Measurements from ENCODE around the gene NABP2. TPM values are rescaled to one million over a fixed set of nuclear protein-coding genes. Genes with fewer than 3 reads are reported as not detected.
A peak's percentile ranks its signal among the peaks of the same experiment; 100 is the strongest.

NABP2 gene
- total and polyA plus RNA-seq, 2 donors (not counting 3 experiments of a cell fraction or from before 2014, with no cell fraction given) = 42.4 to 59.7 TPM

GRCh38 chr12:56256326-56256960 is 32.3 kb downstream of the NABP2 start:
- Histone ChIP-seq H3K27me3 (ENCODE audit: control insufficient read depth in 2 of 2, insufficient read depth in 2 of 2, low read length in 2 of 2) (no peaks in the 10 kb centered on the region), H4K20me1 (replicated peaks; ENCODE audit: control insufficient read depth, extremely low read depth, insufficient read depth, low read length) (no peaks in the 10 kb centered on the region), H3K27ac (ENCODE audit: insufficient read depth, low read depth, low read length) (no peak overlapping the region), H3K4me1 (ENCODE audit: control insufficient read depth, extremely low read depth, insufficient read depth, low read length) (peaks cover 18% of the 10 kb centered on the region), H2AFZ (ENCODE audit: low read depth, low read length) (no peak overlapping the region), H3K4me2 (ENCODE audit: insufficient read depth, low read length) (peak overlapping the region; percentile 81), H3K79me2 (ENCODE audit: control insufficient read depth, insufficient read depth, low read length) (peaks cover 26% of the 10 kb centered on the region), H3K9me3 (replicated peaks; ENCODE audit: control insufficient read depth, insufficient read depth, low read length) (no peaks in the 10 kb centered on the region), H3K9ac (replicated peaks; ENCODE audit: extremely low read depth, insufficient read depth, low read length) (no peak overlapping the region), H3K36me3 (ENCODE audit: control insufficient read depth in 2 of 2, extremely low read depth in 1 of 2, insufficient read depth in 2 of 2, low read length in 2 of 2) (peaks cover 24 to 40% of the 10 kb centered on the region in 2 experiments), H3K4me3 (replicated peaks in 1 of 3; ENCODE audit: insufficient read depth in 1 of 3, low read depth in 1 of 3, low read length in 3 of 3) (peak overlapping the region in 1 of 3 experiments; percentile 20), H3K9me1 (replicated peaks; ENCODE audit: control insufficient read depth, extremely low read depth, insufficient read depth, low read length) (no peaks in the 10 kb centered on the region)
- no peak for DNase-seq (ENCODE audit: low read depth, low spot score)
- POLR2A ChIA-PET = no interaction called here
- FAIRE-seq = no peak
- no TSS peak for BruUV-seq (replicated peaks)
- dilution Hi-C loops (cut with MboI; ENCODE audit: extremely low pct_ligation_motif_present, low sequenced_read_pairs) (no loop called here), intact Hi-C loops (cut with micrococcal nuclease) (no loop called here)
- CTCF ChIA-PET = interaction anchor here (0.9 to 4.0 kb wide), 6 partner anchors 9 to 66 kb away, joined by 3 to 50 read pairs (median 9); partner anchors contain the start of genes COQ10A, RNF41 and SMARCC2
- peak in 1 of 2 donors; percentile 16 for TF ChIP-seq CTCF (IDR thresholded peaks at IDR 0.05; ENCODE audit: extremely low read depth in 1 of 2, insufficient read depth in 1 of 2, low read depth in 1 of 2, low read length in 2 of 2)
- TF ChIP-seq GATA2 (IDR thresholded peaks at IDR 0.05; ENCODE audit: insufficient read depth, insufficient read length, low read depth, low read length) = no peak
- no peak for TF ChIP-seq FOS (IDR thresholded peaks at IDR 0.05; ENCODE audit: borderline replicate concordance, insufficient read depth, low read length)

- H3K9me3 ChIP-seq (replicated peaks; ENCODE audit: control insufficient read depth, insufficient read depth, low read length) = no peaks in the 10 kb centered on the region
- dilution Hi-C loops (cut with MboI; ENCODE audit: extremely low pct_ligation_motif_present, low sequenced_read_pairs) (no loop called here), intact Hi-C loops (cut with micrococcal nuclease) (no loop called here)
- POLR2A ChIA-PET = no interaction called here
- no peak overlapping the region for H2AFZ ChIP-seq (ENCODE audit: low read depth, low read length)
- H3K4me3 ChIP-seq (replicated peaks in 1 of 3; ENCODE audit: insufficient read depth in 1 of 3, low read depth in 1 of 3, low read length in 3 of 3) = peak overlapping the region; percentile 84 to 96 (median 91)
- BruUV-seq (replicated peaks) = no TSS peak
- DNase-seq (ENCODE audit: low read depth, low spot score) = no peak
- H3K9me1 ChIP-seq (replicated peaks; ENCODE audit: control insufficient read depth, extremely low read depth, insufficient read depth, low read length) = no peaks in the 10 kb centered on the region
- no peak overlapping the region for H3K27ac ChIP-seq (ENCODE audit: insufficient read depth, low read depth, low read length)
- peak overlapping the region; percentile 81 for H3K4me2 ChIP-seq (ENCODE audit: insufficient read depth, low read length)
- no peak for TF ChIP-seq GATA2 (IDR thresholded peaks at IDR 0.05; ENCODE audit: insufficient read depth, insufficient read length, low read depth, low read length)
- TF ChIP-seq MAX (IDR thresholded peaks at IDR 0.05; ENCODE audit: insufficient read depth, insufficient read length) = no peak
- no peak for TF ChIP-seq POLR2AphosphoS5 (IDR thresholded peaks at IDR 0.05; ENCODE audit: insufficient read depth, low read depth, low read length)
- TF ChIP-seq EZH2 (IDR thresholded peaks at IDR 0.05; ENCODE audit: borderline replicate concordance, low read depth, low read length, severe bottlenecking) = no peak
- TF ChIP-seq POLR2A (IDR thresholded peaks at IDR 0.05; ENCODE audit: low read depth, low read length) = no peak
- TF ChIP-seq FOS (IDR thresholded peaks at IDR 0.05; ENCODE audit: borderline replicate concordance, insufficient read depth, low read length) = no peak
- TF ChIP-seq CTCF (IDR thresholded peaks at IDR 0.05; ENCODE audit: extremely low read depth in 1 of 2, insufficient read depth in 1 of 2, low read depth in 1 of 2, low read length in 2 of 2) = no peak
- TF ChIP-seq MYC (IDR thresholded peaks at IDR 0.05; ENCODE audit: low read depth, low read length) = no peak
- TF ChIP-seq JUN (IDR thresholded peaks at IDR 0.05; ENCODE audit: borderline replicate concordance, insufficient read depth, insufficient read length, low read depth) = no peak
- peak overlapping the region; percentile 81 for H3K9ac ChIP-seq (replicated peaks; ENCODE audit: extremely low read depth, insufficient read depth, low read length)
- peaks cover 18% of the 10 kb centered on the region for H3K4me1 ChIP-seq (ENCODE audit: control insufficient read depth, extremely low read depth, insufficient read depth, low read length)
- peaks cover 22 to 36% of the 10 kb centered on the region in 2 experiments for H3K36me3 ChIP-seq (ENCODE audit: control insufficient read depth in 2 of 2, extremely low read depth in 1 of 2, insufficient read depth in 2 of 2, low read length in 2 of 2)
- CTCF ChIA-PET = interaction anchor here (0.6 to 4.0 kb wide), 7 partner anchors 9 to 323 kb away, joined by 3 to 50 read pairs (median 4); partner anchors contain the start of genes COQ10A and SMARCC2
- FAIRE-seq = no peak
- H4K20me1 ChIP-seq (replicated peaks; ENCODE audit: control insufficient read depth, extremely low read depth, insufficient read depth, low read length) = no peaks in the 10 kb centered on the region
- peaks cover 26% of the 10 kb centered on the region for H3K79me2 ChIP-seq (ENCODE audit: control insufficient read depth, insufficient read depth, low read length)
- H3K27me3 ChIP-seq (ENCODE audit: control insufficient read depth in 2 of 2, insufficient read depth in 2 of 2, low read length in 2 of 2) = no peaks in the 10 kb centered on the region
These were observed 32.9 kb downstream of the NABP2 start for GRCh38 chr12:56257071-56257470.

Data from endothelial cell of umbilical vein (primary cell).